Endothelial cell of umbilical vein (primary cell): ENCODE measurements around the gene GRIA3. TPM values are rescaled to one million over a fixed set of nuclear protein-coding genes. Genes with fewer than 3 reads are reported as not detected.
"Not testable (repeated sequence)": the region's sequence is repeated elsewhere in the genome, so short reads cannot be mapped to it uniquely, and the experiment has no call there.

Source experiments
- BruUV-seq: library from RNA; stranded (reverse); fragments of 400-500 nt; replicated peaks from 2 replicates; lab custom pipeline; 2021; lab: Mats Ljungman, UMichigan
- CTCF ChIA-PET: fragments of 300-600, 350-600 bp; sonication (Branson Sonifier 250); formaldehyde crosslinking; loops from one replicate; lab custom pipeline; 2021; ENCODE audit warnings: antibody characterized with exemption, inconsistent platforms; lab: Charles Lee
- POLR2A ChIA-PET: fragments of 300-600, 350-600 bp; sonication (Branson Sonifier 250); formaldehyde crosslinking; loops from one replicate; lab custom pipeline; 2021; ENCODE audit warnings: antibody characterized with exemption, inconsistent platforms; lab: Charles Lee
- DNase-seq: peaks from one replicate; pipeline ENCODE4 v3.0.0-alpha.2; 2011; ENCODE audit warnings: low read depth, low spot score
- FAIRE-seq: peaks from 2 replicates; lab custom pipeline; 2011; peaks lifted over from hg19 to GRCh38; lab: Jason Lieb, UNC
- H2AFZ ChIP-seq: 2 replicates; pipeline ENCODE4 v1.6.0; 2012; ENCODE audit warnings: low read depth, low read length, control low read depth, inconsistent platforms
- H3K27ac ChIP-seq: 2 replicates; pipeline ENCODE4 v1.5.1; 2011; ENCODE audit warnings: low read depth, mild to moderate bottlenecking, control low read depth, low read length, moderate library complexity; ENCODE audit not compliant: insufficient read depth
- H3K27me3 ChIP-seq, 2 experiments: 2 replicates each; pipeline versions ENCODE4 v1.6.0 to v1.6.1; 2011; ENCODE audit warnings: low read length in 2 of 2, mixed read lengths in 1 of 2; ENCODE audit not compliant: control insufficient read depth in 2 of 2, insufficient read depth in 2 of 2
- H3K36me3 ChIP-seq, 2 experiments: 2 replicates in 1 of 2; 3 replicates in 1 of 2; pipeline ENCODE4 v1.5.1; 2011; ENCODE audit warnings: low read length in 2 of 2, mild to moderate bottlenecking in 1 of 2, moderate library complexity in 1 of 2; ENCODE audit not compliant: control insufficient read depth in 2 of 2, insufficient read depth in 2 of 2; ENCODE audit errors: extremely low read depth in 1 of 2
- H3K4me1 ChIP-seq: 3 replicates; pipeline ENCODE4 v1.5.1; 2011; ENCODE audit warnings: mild to moderate bottlenecking, low read length; ENCODE audit not compliant: control insufficient read depth, insufficient read depth; ENCODE audit errors: extremely low read depth
- H3K4me2 ChIP-seq: 2 replicates; pipeline ENCODE4 v1.6.1; 2011; ENCODE audit warnings: low read length, control low read depth, mixed read lengths; ENCODE audit not compliant: insufficient read depth
- H3K4me3 ChIP-seq, 3 experiments: fragments of 200-600 bp in 1 of 3; sonication (generic), shearing (Covaris generic) in 1 of 3; replicated peaks in 1 of 3; 2 replicates each; pipeline ENCODE4 v1.5.1; 2011 to 2016; ENCODE audit warnings: control low read depth in 3 of 3, low read length in 3 of 3, mild to moderate bottlenecking in 2 of 3, inconsistent platforms in 1 of 3, low read depth in 1 of 3, moderate library complexity in 1 of 3; ENCODE audit not compliant: insufficient read depth in 1 of 3
- H3K79me2 ChIP-seq: 2 replicates; pipeline ENCODE4 v1.6.0; 2012; ENCODE audit warnings: low read length, inconsistent platforms; ENCODE audit not compliant: control insufficient read depth, insufficient read depth
- H3K9ac ChIP-seq: replicated peaks from 2 replicates; pipeline ENCODE3; 2011; ENCODE audit warnings: low read length, control low read depth; ENCODE audit not compliant: insufficient read depth; ENCODE audit errors: extremely low read depth
- H3K9me1 ChIP-seq: replicated peaks from 3 replicates; pipeline ENCODE4 v1.6.0; 2011; ENCODE audit warnings: mild to moderate bottlenecking, low read length; ENCODE audit not compliant: control insufficient read depth, insufficient read depth; ENCODE audit errors: extremely low read depth
- H3K9me3 ChIP-seq: replicated peaks from 2 replicates; pipeline ENCODE4 v1.5.1; 2012; ENCODE audit warnings: low read length, inconsistent platforms; ENCODE audit not compliant: control insufficient read depth, insufficient read depth
- H4K20me1 ChIP-seq: replicated peaks from 2 replicates; pipeline ENCODE3; 2011; ENCODE audit warnings: mild to moderate bottlenecking, low read length; ENCODE audit not compliant: control insufficient read depth, insufficient read depth; ENCODE audit errors: extremely low read depth
- EZH2 ChIP-seq: IDR thresholded peaks from 2 replicates; pipeline ENCODE4 v1.6.1; 2012; ENCODE audit warnings: borderline replicate concordance, low read depth, mild to moderate bottlenecking, moderate library complexity, low read length, inconsistent platforms; ENCODE audit not compliant: severe bottlenecking
- FOS ChIP-seq: IDR thresholded peaks from 2 replicates; pipeline ENCODE4 v1.6.1; 2011; ENCODE audit warnings: mild to moderate bottlenecking, low read length, moderate library complexity, borderline replicate concordance; ENCODE audit not compliant: insufficient read depth
- GATA2 ChIP-seq: IDR thresholded peaks from 2 replicates; pipeline ENCODE4 v1.7.0; 2011; ENCODE audit warnings: low read depth, mild to moderate bottlenecking, moderate library complexity, mixed read lengths, low read length; ENCODE audit not compliant: insufficient read length, insufficient read depth
- JUN ChIP-seq: IDR thresholded peaks from 2 replicates; pipeline ENCODE4 v1.6.1; 2011; ENCODE audit warnings: borderline replicate concordance, low read depth; ENCODE audit not compliant: insufficient read length, insufficient read depth
- MYC ChIP-seq: IDR thresholded peaks from one replicate; pipeline ENCODE4 v1.6.1; 2011; ENCODE audit warnings: mild to moderate bottlenecking, low read depth, low read length
- POLR2A ChIP-seq: IDR thresholded peaks from 2 replicates; pipeline ENCODE4 v1.6.1; 2012; ENCODE audit warnings: low read depth, mild to moderate bottlenecking, control low read depth, low read length
- POLR2AphosphoS5 ChIP-seq: IDR thresholded peaks from 2 replicates; pipeline ENCODE4 v1.6.1; 2012; ENCODE audit warnings: low read depth, mild to moderate bottlenecking, control low read depth, low read length, moderate library complexity; ENCODE audit not compliant: insufficient read depth
- dilution Hi-C: fragments of 300-500 bp; cut with MboI; formaldehyde crosslinking; loops from one replicate; pipeline ENCODE4 v1.15.0; 2019; ENCODE audit warnings: low sequenced_read_pairs; ENCODE audit not compliant: extremely low pct_ligation_motif_present
- intact Hi-C: fragments of 100-400 bp; cut with micrococcal nuclease; formaldehyde crosslinking; loops from one replicate; pipeline ENCODE4 v1.10.0; 2022
- polyA plus RNA-seq, 4 experiments: library from polyadenylated mRNA; depleted of rRNA in 3 of 4; stranded (reverse) in 3 of 4; unstranded in 1 of 4; fragments of >200 nt; gene quantifications; 2 replicates each; pipeline versions ENCODE4 v1.2.1 to v1.2.3, GENCODE V29; 2011 to 2012; ENCODE audit warnings: missing spikeins in 1 of 4
- total RNA-seq: library from RNA; stranded (reverse); gene quantifications from 2 replicates; pipeline ENCODE4 v1.2.3, GENCODE V29; 2021
- TF ChIP-seq, protein P1 (sequence below): IDR thresholded peaks from 2 replicates; pipeline ENCODE4 v1.6.1; 2011; ENCODE audit not compliant: insufficient read depth, insufficient read length
- TF ChIP-seq, protein P2 (sequence below), 2 donors: IDR thresholded peaks; 1 replicate in 1 of 2; 2 replicates in 1 of 2; pipeline ENCODE4 v1.5.1; 2011; ENCODE audit warnings: low read length in 2 of 2, mild to moderate bottlenecking in 2 of 2, moderate library complexity in 2 of 2, control low read depth in 1 of 2, inconsistent platforms in 1 of 2, low read depth in 1 of 2; ENCODE audit not compliant: insufficient read depth in 1 of 2; ENCODE audit errors: extremely low read depth in 1 of 2

GRIA3 gene
- total and polyA plus RNA-seq, 2 donors (not counting 3 experiments of a cell fraction or from before 2014, with no cell fraction given) = not detected

DNA sequence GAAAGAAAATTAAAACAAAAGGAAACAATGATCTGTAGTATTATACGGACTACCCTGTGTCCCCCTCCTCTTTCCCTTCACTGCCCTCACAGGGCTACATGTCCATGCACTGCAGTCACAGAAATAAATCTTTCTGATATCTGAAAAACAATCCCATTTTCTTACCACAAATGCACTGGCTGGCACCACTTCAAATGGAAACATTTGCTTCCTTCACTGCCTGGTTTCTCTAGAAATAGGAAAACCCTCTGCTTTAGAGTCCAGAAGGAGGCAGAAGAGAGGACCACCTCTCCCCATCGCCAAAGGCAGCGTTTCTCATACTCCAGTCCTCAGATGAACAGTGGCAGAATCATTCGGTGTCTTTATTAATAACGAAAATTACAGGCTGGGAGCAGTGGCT is 98.2 kb downstream of the GRIA3 start:
- Histone ChIP-seq H3K4me2 (no peak overlapping the region), H3K27ac (no peak overlapping the region), H3K79me2 (no peaks in the 10 kb centered on the region), H3K4me1 (no peaks in the 10 kb centered on the region), H3K9me3 (no peaks in the 10 kb centered on the region), H3K36me3 (no peaks in the 10 kb centered on the region), H3K27me3 (no peaks in the 10 kb centered on the region), H2AFZ (no peak overlapping the region), H3K9me1 (no peaks in the 10 kb centered on the region), H4K20me1 (no peaks in the 10 kb centered on the region), H3K9ac (no peak overlapping the region), H3K4me3 (no peak overlapping the region)
- intact Hi-C loops (no loop called here), dilution Hi-C loops (no loop called here)
- FAIRE-seq (no peak), DNase-seq (no peak)
- POLR2A ChIA-PET = no interaction called here
- BruUV-seq = no TSS peak
- TF ChIP-seq JUN = no peak
- TF ChIP-seq MYC = no peak
- no peak for TF ChIP-seq POLR2AphosphoS5
- no peak for TF ChIP-seq POLR2A
- TF ChIP-seq, protein P1, sequence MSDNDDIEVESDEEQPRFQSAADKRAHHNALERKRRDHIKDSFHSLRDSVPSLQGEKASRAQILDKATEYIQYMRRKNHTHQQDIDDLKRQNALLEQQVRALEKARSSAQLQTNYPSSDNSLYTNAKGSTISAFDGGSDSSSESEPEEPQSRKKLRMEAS = no peak
- TF ChIP-seq, protein P2, sequence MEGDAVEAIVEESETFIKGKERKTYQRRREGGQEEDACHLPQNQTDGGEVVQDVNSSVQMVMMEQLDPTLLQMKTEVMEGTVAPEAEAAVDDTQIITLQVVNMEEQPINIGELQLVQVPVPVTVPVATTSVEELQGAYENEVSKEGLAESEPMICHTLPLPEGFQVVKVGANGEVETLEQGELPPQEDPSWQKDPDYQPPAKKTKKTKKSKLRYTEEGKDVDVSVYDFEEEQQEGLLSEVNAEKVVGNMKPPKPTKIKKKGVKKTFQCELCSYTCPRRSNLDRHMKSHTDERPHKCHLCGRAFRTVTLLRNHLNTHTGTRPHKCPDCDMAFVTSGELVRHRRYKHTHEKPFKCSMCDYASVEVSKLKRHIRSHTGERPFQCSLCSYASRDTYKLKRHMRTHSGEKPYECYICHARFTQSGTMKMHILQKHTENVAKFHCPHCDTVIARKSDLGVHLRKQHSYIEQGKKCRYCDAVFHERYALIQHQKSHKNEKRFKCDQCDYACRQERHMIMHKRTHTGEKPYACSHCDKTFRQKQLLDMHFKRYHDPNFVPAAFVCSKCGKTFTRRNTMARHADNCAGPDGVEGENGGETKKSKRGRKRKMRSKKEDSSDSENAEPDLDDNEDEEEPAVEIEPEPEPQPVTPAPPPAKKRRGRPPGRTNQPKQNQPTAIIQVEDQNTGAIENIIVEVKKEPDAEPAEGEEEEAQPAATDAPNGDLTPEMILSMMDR (IDR thresholded peaks at IDR 0.05; ENCODE audit: extremely low read depth in 1 of 2, insufficient read depth in 1 of 2, low read depth in 1 of 2, low read length in 2 of 2) = no peak
- TF ChIP-seq GATA2 = no peak
- TF ChIP-seq FOS = no peak
- no peak for TF ChIP-seq EZH2
- CTCF ChIA-PET = no interaction called here

DNA sequence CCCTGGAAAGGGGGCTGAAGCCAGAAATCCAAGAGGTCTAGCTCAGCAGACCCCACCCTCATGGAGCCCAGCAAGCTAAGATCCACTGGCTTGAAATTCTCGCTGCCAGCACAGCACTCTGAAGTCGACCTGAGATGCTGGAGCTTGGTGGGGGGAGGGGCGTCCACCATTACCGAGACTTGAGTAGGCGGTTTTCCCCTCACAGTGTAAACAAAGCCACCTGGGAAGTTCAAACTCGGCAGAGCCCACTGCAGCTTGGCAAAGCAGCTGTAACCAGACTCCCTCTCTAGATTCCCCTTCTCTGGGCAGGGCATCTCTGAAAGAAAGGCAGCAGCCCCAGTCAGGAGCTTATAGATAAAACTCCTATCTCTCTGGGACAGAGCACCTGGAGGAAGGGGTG is 99.3 kb downstream of the GRIA3 start:
- DNase-seq, H3K4me1 ChIP-seq, H3K27me3 ChIP-seq, dilution Hi-C loops, H3K36me3 ChIP-seq, H3K9me1 ChIP-seq, FAIRE-seq, H4K20me1 ChIP-seq, H3K27ac ChIP-seq, H3K4me3 ChIP-seq, intact Hi-C loops, BruUV-seq, H3K9ac ChIP-seq, H2AFZ ChIP-seq, CTCF ChIA-PET, H3K9me3 ChIP-seq, H3K79me2 ChIP-seq, H3K4me2 ChIP-seq, POLR2A ChIA-PET: not testable (repeated sequence)
